Right lobe of liver (tissue), 6 donors: Measurements from ENCODE around the gene CUEDC1. TPM values are rescaled to one million over a fixed set of nuclear protein-coding genes. Genes with fewer than 3 reads are reported as not detected.

Experiments used
- ATAC-seq, 4 donors: fragments of 200-7000 bp; cut with Tn5 transposase; one replicate each; pipeline ENCODE4 v1.9.1; 2020; ENCODE audit warnings: mild to moderate bottlenecking in 4 of 4, moderate library complexity in 4 of 4
- DNase-seq, 3 donors: peaks; one replicate each; pipeline ENCODE4 v3.0.0-alpha.2; 2020
- H3K27ac ChIP-seq, 3 donors: fragments of 200-600 bp; one replicate each; pipeline ENCODE4 v1.8.0; 2022
- H3K27me3 ChIP-seq, 2 donors: fragments of 200-600 bp; one replicate each; pipeline ENCODE4 v1.8.0; 2022
- H3K36me3 ChIP-seq, 4 donors: fragments of 200-600 bp; sonication (generic) in 1 of 4; one replicate each; pipeline versions ENCODE4 v1.5.1 to v1.8.0; 2017 to 2022; ENCODE audit warnings: control low read depth in 1 of 4
- H3K4me1 ChIP-seq, 4 donors: fragments of 200-600 bp; sonication (generic) in 1 of 4; one replicate each; pipeline versions ENCODE4 v1.5.1 to v1.8.0; 2017 to 2022; ENCODE audit warnings: control low read depth in 1 of 4
- H3K4me3 ChIP-seq, 3 donors: fragments of 200-600 bp; one replicate each; pipeline ENCODE4 v1.8.0; 2022
- H3K9me3 ChIP-seq, 4 donors: fragments of 200-600 bp; sonication (generic) in 1 of 4; one replicate each; pipeline versions ENCODE4 v1.5.1 to v1.8.0; 2017 to 2022; ENCODE audit warnings: control low read depth in 1 of 4
- CTCF ChIP-seq, 4 donors: fragments of 200-600 bp in 3 of 4; fragments of 450-650 bp in 1 of 4; IDR thresholded peaks; one replicate each; pipeline versions ENCODE4 v1.5.1 to v1.8.0; 2016 to 2022; ENCODE audit warnings: antibody characterized with exemption in 4 of 4, mild to moderate bottlenecking in 2 of 4
- POLR2A ChIP-seq: fragments of 450-650 bp; IDR thresholded peaks from one replicate; pipeline ENCODE4 v1.6.1; 2017; ENCODE audit warnings: antibody characterized with exemption, mild to moderate bottlenecking
- WGBS: methylation state at CpG from one replicate; pipeline ENCODE4 v1.1.6; 2018; ENCODE audit warnings: low coverage, low lambda C conversion rate; ENCODE audit not compliant: insufficient coverage; ENCODE audit errors: missing lambda C conversion rate; 5-methylcytosine and 5-hydroxymethylcytosine counted together
- intact Hi-C, 2 donors: fragments of 100-400 bp; cut with DNase I; formaldehyde crosslinking; loops; one replicate each; pipeline versions ENCODE4 v1.11.2 to v1.14.1; 2022
- total RNA-seq, 6 experiments: library from RNA; depleted of rRNA in 2 of 6; stranded (reverse); fragments of >200 nt in 2 of 6; fragmentation: NEBNext Ultra II Directional in 3 of 6; extraction: Animal tissue kit (Norgen Biotek cat#: 25700) in 3 of 6; gene quantifications; one replicate each; pipeline versions ENCODE4 v1.1.0 to v1.2.4, GENCODE V29; 2016 to 2023
- donor health status: DM: no; HTN: yes; CAD: no.
- donor health status: DM: no; HTN: no; CAD: no.
- donor health status: DM: no; HTN: no; CAD: no.
- donor health status: DM: no; HTN: yes; CAD: no.
- donor health status: DM: no; HTN: yes; CAD: no.

CUEDC1 gene
- total RNA-seq, 6 experiments from 2014 or later = 4.0 to 8.5 (median 5.5) TPM

GRCh38 chr17:57940653-57941329 lies 14.4 kb downstream of the CUEDC1 start:
- WGBS = 50% methylated on average over 2 of the region's 5 CpGs
- Histone ChIP-seq H3K27ac (no peak overlapping the region), H3K27me3 (no peaks in the 10 kb centered on the region), H3K4me1 (peaks cover 0 to 12% (median 2%) of the 10 kb centered on the region in 4 donors), H3K4me3 (no peak overlapping the region), H3K36me3 (no peaks in the 10 kb centered on the region), H3K9me3 (no peaks in the 10 kb centered on the region)
- intact Hi-C loops = no loop called here
- DNase-seq (no peak), ATAC-seq (peak in 1 of 4 donors; percentile 26)
- TF ChIP-seq CTCF (IDR thresholded peaks at IDR 0.05) = no peak
- TF ChIP-seq POLR2A = no peak

- peaks cover 0 to 12% (median 2%) of the 10 kb centered on the region in 4 donors for H3K4me1 ChIP-seq
- H3K36me3 ChIP-seq = no peaks in the 10 kb centered on the region
- DNase-seq (no peak), ATAC-seq (no peak)
- no peak overlapping the region for H3K27ac ChIP-seq
- TF ChIP-seq POLR2A (no peak), CTCF (IDR thresholded peaks at IDR 0.05) (no peak)
- H3K9me3 ChIP-seq = no peaks in the 10 kb centered on the region
- intact Hi-C loops = no loop called here
- H3K4me3 ChIP-seq = no peak overlapping the region
- H3K27me3 ChIP-seq = no peaks in the 10 kb centered on the region
- 70% methylated on average over 3 of the region's 5 CpGs for WGBS
Measured at GRCh38 chr17:57940231-57940630, 15.0 kb downstream of the CUEDC1 start.

- DNase-seq (peak in 1 of 3 donors; percentile 36), ATAC-seq (peak; percentile 28 to 56 (median 34))
- intact Hi-C loops = no loop called here
- WGBS = 76% methylated on average over 6 of the region's 7 CpGs
- Histone ChIP-seq H3K27me3 (no peaks in the 10 kb centered on the region), H3K36me3 (no peaks in the 10 kb centered on the region), H3K4me3 (no peak overlapping the region), H3K4me1 (peaks cover 0 to 12% (median 2%) of the 10 kb centered on the region in 4 donors), H3K27ac (no peak overlapping the region), H3K9me3 (no peaks in the 10 kb centered on the region)
- TF ChIP-seq POLR2A (no peak), CTCF (IDR thresholded peaks at IDR 0.05) (no peak)
Measured at GRCh38 chr17:57939797-57940196, 15.4 kb downstream of the CUEDC1 start.

GRCh38 chr17:57938061-57938502 lies 17.1 kb downstream of the CUEDC1 start:
- ATAC-seq = peak; percentile 26 to 60 (median 44)
- Histone ChIP-seq H3K36me3 (no peaks in the 10 kb centered on the region), H3K27me3 (no peaks in the 10 kb centered on the region), H3K4me3 (no peak overlapping the region), H3K4me1 (peaks cover 0 to 12% (median 2%) of the 10 kb centered on the region in 4 donors), H3K9me3 (no peaks in the 10 kb centered on the region), H3K27ac (no peak overlapping the region)
- intact Hi-C loops = no loop called here
- WGBS = 53% methylated on average over 4 of the region's 7 CpGs
- no peak for TF ChIP-seq CTCF (IDR thresholded peaks at IDR 0.05)
- TF ChIP-seq POLR2A = no peak
- DNase-seq = no peak
